Loucy (cell line): ENCODE measurements around the gene GAPDHS.
A peak's percentile ranks its signal among the peaks of the same experiment; 100 is the strongest.

Experiments
- H2AFZ ChIP-seq: fragments of 200-600 bp; sonication (generic); 2 replicates; pipeline ENCODE4 v1.6.0; 2016; ENCODE audit warnings: antibody characterized with exemption, mild to moderate bottlenecking, low read length, moderate library complexity
- H3F3A ChIP-seq: fragments of 200-600 bp; 2 replicates; pipeline ENCODE4 v1.6.0; 2016; ENCODE audit warnings: antibody characterized with exemption, low read depth, mild to moderate bottlenecking
- H3K27me3 ChIP-seq: fragments of 200-600 bp; sonication (generic); 2 replicates; pipeline ENCODE4 v1.6.1; 2014; ENCODE audit warnings: low read length, mild to moderate bottlenecking; ENCODE audit not compliant: insufficient read depth, poor library complexity, severe bottlenecking
- H3K36me3 ChIP-seq: fragments of 200-600 bp; sonication (generic); 2 replicates; pipeline ENCODE4 v1.6.1; 2016; ENCODE audit warnings: low read length; ENCODE audit not compliant: insufficient read depth
- H3K4me1 ChIP-seq: fragments of 200-600 bp; sonication (generic); 2 replicates; pipeline ENCODE4 v1.5.1; 2014; ENCODE audit warnings: low read length, mild to moderate bottlenecking; ENCODE audit not compliant: insufficient read depth, poor library complexity, severe bottlenecking
- H3K4me2 ChIP-seq: fragments of 200-600 bp; sonication (generic); 2 replicates; pipeline ENCODE4 v1.6.0; 2014; ENCODE audit warnings: antibody characterized with exemption, low read length, low read depth, mild to moderate bottlenecking; ENCODE audit not compliant: poor library complexity, severe bottlenecking
- H3K4me3 ChIP-seq: fragments of 200-600 bp; sonication (generic); 2 replicates; pipeline ENCODE4 v1.5.1; 2014; ENCODE audit warnings: low read length, mild to moderate bottlenecking, mixed read lengths; ENCODE audit not compliant: poor library complexity, severe bottlenecking
- H3K79me2 ChIP-seq: fragments of 200-600 bp; sonication (generic); 2 replicates; pipeline ENCODE4 v1.6.1; 2014; ENCODE audit warnings: low read length; ENCODE audit not compliant: insufficient read depth
- H3K9ac ChIP-seq: fragments of 200-600 bp; sonication (generic); 2 replicates; pipeline ENCODE4 v1.6.0; 2014; ENCODE audit warnings: mild to moderate bottlenecking, low read depth, low read length, moderate library complexity; ENCODE audit not compliant: poor library complexity, severe bottlenecking
- H3K9me2 ChIP-seq: fragments of 200-600 bp; sonication (generic); replicated peaks from 2 replicates; pipeline ENCODE4 v1.6.1; 2016; ENCODE audit warnings: low read depth, low read length, mixed read lengths
- H3K9me3 ChIP-seq: fragments of 200-600 bp; sonication (generic); 2 replicates; pipeline ENCODE4 v1.6.1; 2014; ENCODE audit warnings: mild to moderate bottlenecking, antibody characterized with exemption, low read length, low read depth; ENCODE audit not compliant: insufficient read depth
- H4K20me1 ChIP-seq: fragments of 200-600 bp; sonication (generic); 2 replicates; pipeline ENCODE4 v1.6.0; 2014; ENCODE audit warnings: antibody characterized with exemption, low read length, mild to moderate bottlenecking; ENCODE audit not compliant: insufficient read depth, poor library complexity, severe bottlenecking
- CTCF ChIP-seq: fragments of 200-600 bp; sonication (generic); conservative IDR thresholded peaks from 2 replicates; pipeline ENCODE4 v1.5.1; 2014; ENCODE audit warnings: mild to moderate bottlenecking, antibody characterized with exemption, low read length
- EZH2phosphoT487 ChIP-seq: fragments of 200-600 bp; IDR thresholded peaks from 2 replicates; pipeline ENCODE4 v1.6.1; 2018; ENCODE audit warnings: antibody characterized with exemption, mild to moderate bottlenecking, moderate library complexity, borderline replicate concordance

The GAPDHS gene

GRCh38 chr19:35544110-35544802 is 11.0 kb downstream of the GAPDHS start:
- TF ChIP-seq EZH2phosphoT487 (no peak), CTCF (no peak)
- H3K9ac ChIP-seq, result peak overlapping the region; percentile 99
- H3K79me2 ChIP-seq, result peaks cover 40% of the 10 kb centered on the region
- H3K4me1 ChIP-seq, result peaks cover 39% of the 10 kb centered on the region
- no peaks in the 10 kb centered on the region for H3K9me2 ChIP-seq
- H3K9me3 ChIP-seq, result no peaks in the 10 kb centered on the region
- H3K4me3 ChIP-seq, result peak overlapping the region; percentile 99
- no peaks in the 10 kb centered on the region for H3F3A ChIP-seq
- H2AFZ ChIP-seq, result no peak overlapping the region
- H3K4me2 ChIP-seq, result peak overlapping the region; percentile 92
- H4K20me1 ChIP-seq, result no peaks in the 10 kb centered on the region
- H3K27me3 ChIP-seq, result no peaks in the 10 kb centered on the region
- H3K36me3 ChIP-seq, result no peaks in the 10 kb centered on the region

GRCh38 chr19:35545001-35545854 is 12.0 kb downstream of the GAPDHS start, which contains the start of gene TMEM147:
TMEM147 (plus strand) TSS chr19:35545626; CDS start chr19:35545740, 114 bp downstream.
- Histone ChIP-seq H3K4me2 (peak within 1 kb of the TSS; percentile 92), H4K20me1 (no peaks in the 10 kb centered on the region), H3K4me3 (peak within 1 kb of the TSS; percentile 99), H3K4me1 (peaks cover 29% of the 10 kb centered on the region), H3K9ac (peak within 1 kb of the TSS; percentile 99), H3F3A (no peaks in the 10 kb centered on the region), H3K9me2 (no peaks in the 10 kb centered on the region), H3K36me3 (no peaks in the 10 kb centered on the region), H3K9me3 (no peaks in the 10 kb centered on the region), H3K79me2 (peaks cover 40% of the 10 kb centered on the region), H2AFZ (peak within 1 kb of the TSS; percentile 86), H3K27me3 (no peaks in the 10 kb centered on the region)
- TF ChIP-seq EZH2phosphoT487, result no peak
- no peak for TF ChIP-seq CTCF

GRCh38 chr19:35545855-35546381 is 12.7 kb downstream of the GAPDHS start:
- H3K9me2 ChIP-seq, result no peaks in the 10 kb centered on the region
- H3K4me1 ChIP-seq, result peaks cover 27% of the 10 kb centered on the region
- H3K9ac ChIP-seq, result peak overlapping the region; percentile 99
- H3K36me3 ChIP-seq, result no peaks in the 10 kb centered on the region
- peak overlapping the region; percentile 92 for H3K4me2 ChIP-seq
- no peaks in the 10 kb centered on the region for H3K9me3 ChIP-seq
- no peaks in the 10 kb centered on the region for H4K20me1 ChIP-seq
- peak overlapping the region; percentile 99 for H3K4me3 ChIP-seq
- peak overlapping the region; percentile 86 for H2AFZ ChIP-seq
- TF ChIP-seq EZH2phosphoT487 (no peak), CTCF (no peak)
- peaks cover 40% of the 10 kb centered on the region for H3K79me2 ChIP-seq
- no peaks in the 10 kb centered on the region for H3K27me3 ChIP-seq
- H3F3A ChIP-seq, result no peaks in the 10 kb centered on the region
